LNCaP clone FGC (cell line): Measurements from ENCODE around the gene FYN.

Source experiments
- DNase-seq: peaks from one replicate; pipeline ENCODE4 v3.0.0-alpha.2; 2011; ENCODE audit warnings: low read depth
- H3K4me3 ChIP-seq: 2 replicates; pipeline ENCODE4 v1.5.1; 2011; ENCODE audit warnings: mild to moderate bottlenecking, low read depth, low read length, control low read depth
- CTCF ChIP-seq: IDR thresholded peaks from 2 replicates; pipeline ENCODE4 v1.5.1; 2012; ENCODE audit warnings: mild to moderate bottlenecking; ENCODE audit not compliant: control insufficient read depth, insufficient read depth; ENCODE audit errors: extremely low read depth

FYN gene

GRCh38 chr6:111714416-111715270, 158.6 kb downstream of the FYN start:
- H3K4me3 ChIP-seq, result no peak overlapping the region
- no peak for TF ChIP-seq CTCF
- no peak for DNase-seq

GRCh38 chr6:111713811-111714210, 159.4 kb downstream of the FYN start:
- no peak for TF ChIP-seq CTCF
- no peak overlapping the region for H3K4me3 ChIP-seq
- no peak for DNase-seq

- no peak overlapping the region for H3K4me3 ChIP-seq
- no peak for TF ChIP-seq CTCF
- no peak for DNase-seq
Observed at GRCh38 chr6:111713236-111713635, 160.0 kb downstream of the FYN start.

GRCh38 chr6:111711984-111712752, 161.1 kb downstream of the FYN start:
- no peak for DNase-seq
- no peak overlapping the region for H3K4me3 ChIP-seq
- TF ChIP-seq CTCF, result no peak

- H3K4me3 ChIP-seq, result no peak overlapping the region
- DNase-seq, result no peak
- no peak for TF ChIP-seq CTCF
Observed at GRCh38 chr6:111711476-111711875, 161.8 kb downstream of the FYN start.

GRCh38 chr6:111710911-111711310, 162.3 kb downstream of the FYN start:
- DNase-seq, result no peak
- H3K4me3 ChIP-seq, result no peak overlapping the region
- TF ChIP-seq CTCF, result no peak
